COLO829 (cell line): ENCODE measurements around the gene PCGF2.

Experiments
- DNase-seq: peaks from one replicate; pipeline ENCODE4 v3.0.0; 2012; ENCODE audit warnings: low spot score

Gene PCGF2

DNA sequence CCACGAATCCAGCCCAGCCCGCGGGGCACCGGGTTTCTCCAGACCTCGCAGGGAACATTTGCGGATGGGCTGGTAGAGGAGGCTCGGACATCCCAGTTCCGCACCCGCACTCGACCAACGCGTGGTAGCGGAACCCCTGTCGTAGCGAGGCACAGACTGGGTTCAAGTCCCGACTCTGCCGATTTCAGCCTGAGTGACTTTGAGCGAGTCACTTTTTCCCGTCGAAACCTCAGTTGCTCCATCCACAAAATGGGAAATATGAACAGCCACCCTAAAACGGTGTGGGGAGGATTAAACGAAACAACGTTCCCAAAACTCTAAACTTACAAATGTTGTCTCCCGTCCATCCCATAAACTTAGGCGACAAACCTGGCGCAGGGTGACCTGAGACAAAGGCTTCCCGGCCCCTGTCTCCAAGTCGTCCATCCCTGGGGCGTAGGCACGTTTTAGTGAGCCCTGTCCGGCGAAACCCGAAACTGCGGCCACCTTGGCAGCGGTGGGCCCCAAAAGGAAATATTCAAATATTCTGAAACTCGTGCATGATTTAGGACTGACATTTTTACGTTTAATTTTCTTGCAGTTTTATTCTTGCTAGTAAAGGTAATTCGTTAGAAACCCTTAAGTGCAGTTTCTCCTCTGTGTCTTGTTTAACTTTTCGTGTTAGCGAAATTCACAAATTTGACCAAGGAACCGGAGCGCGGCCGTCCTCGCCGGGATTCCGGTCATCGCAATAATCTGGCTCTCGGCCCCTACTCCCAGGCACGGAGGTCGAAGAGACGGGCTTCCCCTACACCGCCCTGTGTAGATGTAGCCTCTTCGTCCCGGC lies 45.0 kb downstream of the PCGF2 start:
- no peak for DNase-seq

DNA sequence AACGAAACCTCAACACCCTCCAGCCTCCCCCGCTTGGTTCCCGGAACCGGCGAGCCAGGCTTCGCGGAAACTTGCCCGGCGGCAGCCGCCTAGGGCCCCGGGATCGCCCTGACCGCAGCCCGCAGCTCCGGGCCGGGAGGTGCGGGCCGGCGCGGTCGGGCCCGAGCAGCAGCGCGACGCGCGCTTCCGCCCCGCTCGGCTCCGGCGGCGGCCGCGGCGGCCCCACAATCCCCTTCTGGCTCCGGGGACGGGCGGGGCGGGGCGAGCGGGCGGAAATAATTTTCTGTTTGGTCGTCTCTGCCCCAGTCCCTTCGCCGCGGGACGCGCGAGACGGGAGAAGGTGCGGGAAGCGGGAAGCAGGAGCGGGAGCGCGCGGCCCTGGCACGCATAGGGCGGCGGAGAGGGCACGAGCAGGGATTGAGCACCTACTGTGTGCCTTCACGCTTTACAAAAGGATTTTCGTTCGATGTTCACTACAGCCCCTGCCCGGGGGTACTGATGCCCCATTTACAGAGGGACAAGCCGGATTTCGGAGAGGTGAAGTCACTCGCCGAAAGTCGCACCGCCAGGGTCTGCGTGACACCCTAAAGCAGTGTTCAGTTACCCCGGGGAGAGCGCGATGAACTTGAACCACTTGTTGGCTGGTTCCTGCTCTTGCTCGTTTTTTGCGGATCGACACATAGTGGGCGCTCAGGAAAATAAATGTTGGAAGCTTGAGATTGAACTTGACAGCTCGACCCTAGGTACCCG lies 45.8 kb downstream of the PCGF2 start:
- peak; percentile 81 for DNase-seq

DNA sequence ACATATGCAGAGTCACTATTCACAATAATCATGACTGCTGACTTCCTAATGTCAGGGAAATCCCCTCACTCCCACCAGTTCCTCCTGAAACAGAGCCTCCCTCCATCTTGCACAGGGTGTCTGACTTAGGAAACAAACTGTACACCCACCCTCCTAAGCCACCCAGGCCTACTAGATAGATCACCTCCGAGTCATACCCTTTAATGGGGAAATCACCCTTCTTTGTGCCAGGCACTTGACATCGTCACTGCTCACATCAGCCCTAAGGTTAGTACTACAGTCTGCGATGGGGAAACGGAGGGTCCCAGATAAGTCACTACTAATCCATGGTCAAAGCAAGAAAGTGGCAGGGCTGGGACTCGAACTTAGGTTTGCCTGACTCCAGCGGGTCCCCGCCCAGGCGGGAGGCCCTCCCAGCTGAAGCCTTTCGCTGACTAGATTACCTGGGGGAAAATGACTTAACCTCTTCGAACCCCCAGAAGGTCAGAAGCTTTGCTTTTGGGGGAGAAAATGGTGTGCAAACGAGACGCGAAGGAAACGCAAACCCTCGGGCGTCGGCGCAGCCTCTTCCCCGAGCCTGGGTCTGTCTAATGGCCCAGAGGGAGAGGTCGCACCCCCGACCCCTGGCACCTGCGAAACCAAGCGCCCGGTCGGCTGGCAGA lies 46.5 kb downstream of the PCGF2 start:
- no peak for DNase-seq

DNA sequence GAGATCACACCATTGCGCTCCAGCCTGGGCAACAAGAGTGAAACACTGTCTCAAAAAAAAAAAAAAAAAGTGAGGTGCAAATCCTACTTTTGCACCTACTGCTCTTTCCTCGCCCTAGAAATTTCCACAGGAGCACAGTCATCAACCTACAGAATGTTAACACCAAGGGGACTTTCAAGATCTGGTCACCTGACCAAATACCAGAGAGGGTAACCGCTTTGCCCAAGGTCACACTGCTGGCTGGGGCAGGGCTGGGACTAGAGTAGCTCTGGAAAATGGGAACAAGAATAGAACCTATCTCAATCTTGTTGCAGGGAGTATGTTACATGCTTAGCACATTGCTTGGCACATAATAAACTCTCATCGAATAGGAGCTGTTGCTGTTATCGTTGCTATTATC lies 49.4 kb downstream of the PCGF2 start:
- no peak for DNase-seq

DNA sequence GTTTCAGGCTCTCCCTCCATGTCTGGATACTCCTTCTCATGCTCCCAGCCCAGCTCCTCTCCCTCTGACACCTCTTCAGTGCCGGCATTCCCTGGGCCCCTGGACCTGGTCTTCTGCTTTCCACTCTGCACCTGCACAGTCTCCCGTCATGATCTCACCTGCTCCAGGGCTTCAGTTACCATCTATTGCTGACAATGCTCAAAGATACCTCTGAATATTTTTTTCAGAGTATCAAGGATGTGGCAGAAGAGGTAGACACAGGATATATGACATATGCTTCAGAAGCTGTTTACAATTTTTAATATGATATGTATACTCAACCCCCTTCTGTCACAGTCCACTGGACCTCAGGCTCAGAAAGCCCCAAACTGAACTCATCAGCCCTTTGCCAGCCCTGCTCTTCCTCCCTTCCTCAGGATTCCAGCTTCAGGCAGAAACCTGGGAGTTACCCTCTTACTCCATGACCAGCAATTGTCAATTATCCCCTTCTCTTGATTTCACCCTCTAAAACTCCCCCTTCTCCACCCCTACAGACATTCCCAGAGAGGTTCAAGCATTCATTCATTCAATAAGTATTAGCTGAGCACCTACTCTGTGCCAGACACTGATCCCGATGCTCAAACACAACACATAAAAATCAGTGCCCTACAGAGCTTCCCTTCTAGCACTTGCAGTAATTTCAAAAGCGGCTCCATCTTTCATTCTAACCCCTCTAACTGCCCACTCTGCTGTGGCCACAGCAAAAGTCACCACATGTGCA lies 50.9 kb downstream of the PCGF2 start:
- DNase-seq, result no peak

DNA sequence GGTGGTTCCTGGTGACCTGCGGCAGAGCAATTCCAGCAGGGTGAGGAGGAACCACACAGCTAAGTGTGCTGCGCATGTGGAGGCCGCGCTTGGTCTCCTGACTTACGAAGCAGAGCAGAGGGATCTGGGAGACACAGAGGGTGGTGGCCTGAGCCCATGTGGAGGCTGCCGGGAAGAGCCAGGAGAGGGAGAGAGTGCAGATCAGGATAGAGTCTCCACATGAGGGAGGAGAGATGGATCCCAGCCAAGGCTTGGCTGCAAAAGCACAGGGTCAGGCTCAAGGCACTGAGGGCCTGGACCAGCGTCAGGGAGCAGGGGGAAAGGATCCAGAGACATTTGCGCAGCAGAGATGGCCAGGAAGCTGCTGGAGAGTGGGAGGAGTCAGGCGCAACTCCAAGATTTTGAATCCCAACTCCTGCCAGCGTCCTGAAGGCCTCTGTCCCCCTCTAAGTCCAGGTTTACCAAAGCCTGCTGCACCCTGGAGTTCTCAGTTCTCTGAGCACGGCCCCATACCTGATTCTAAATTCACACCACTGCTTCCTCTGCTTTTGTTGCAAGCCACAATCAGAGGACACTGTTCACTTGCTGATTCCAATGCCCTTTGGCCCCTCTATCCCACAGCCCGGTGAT lies 54.3 kb downstream of the PCGF2 start:
- DNase-seq, result no peak

DNA sequence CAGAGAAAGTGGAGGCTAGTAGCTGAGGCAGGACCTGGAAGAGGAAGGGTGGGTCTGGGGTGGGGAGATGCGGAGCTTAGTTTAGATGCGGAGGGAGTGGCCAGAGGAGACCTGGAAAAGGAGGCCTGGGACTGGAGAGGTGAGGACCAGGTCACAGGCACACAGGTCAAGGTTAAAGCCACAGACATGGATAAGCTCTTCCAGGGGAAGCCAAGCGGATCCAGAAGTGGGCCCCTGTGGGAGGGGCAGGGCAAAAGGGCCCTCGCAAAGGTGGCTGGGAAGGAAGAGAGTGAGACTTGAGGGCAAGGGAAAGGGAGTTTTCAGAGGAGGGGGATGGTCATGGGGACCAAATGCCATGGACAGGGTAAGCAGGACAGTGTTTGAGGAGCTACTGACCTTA lies 57.0 kb downstream of the PCGF2 start:
- no peak for DNase-seq

DNA sequence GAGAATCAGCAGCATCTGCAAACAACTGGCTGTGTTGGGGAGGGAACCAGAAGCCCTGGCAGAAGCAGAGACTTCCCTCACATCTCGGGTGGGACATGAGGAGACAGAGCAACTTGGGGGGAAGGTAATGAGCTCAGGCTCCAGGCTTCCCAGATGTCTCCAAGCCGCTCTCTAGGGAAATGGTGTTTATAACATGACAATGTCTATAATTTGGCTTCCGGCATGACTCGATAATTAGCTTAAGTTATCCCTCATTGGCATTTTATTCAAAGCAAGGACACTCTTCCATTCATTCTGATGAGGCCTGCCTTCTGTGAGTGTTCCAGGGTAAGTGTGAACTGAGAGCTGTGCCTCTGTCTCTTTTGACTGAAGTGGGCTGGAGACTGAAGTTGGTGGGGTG lies 57.8 kb downstream of the PCGF2 start:
- DNase-seq, result no peak

DNA sequence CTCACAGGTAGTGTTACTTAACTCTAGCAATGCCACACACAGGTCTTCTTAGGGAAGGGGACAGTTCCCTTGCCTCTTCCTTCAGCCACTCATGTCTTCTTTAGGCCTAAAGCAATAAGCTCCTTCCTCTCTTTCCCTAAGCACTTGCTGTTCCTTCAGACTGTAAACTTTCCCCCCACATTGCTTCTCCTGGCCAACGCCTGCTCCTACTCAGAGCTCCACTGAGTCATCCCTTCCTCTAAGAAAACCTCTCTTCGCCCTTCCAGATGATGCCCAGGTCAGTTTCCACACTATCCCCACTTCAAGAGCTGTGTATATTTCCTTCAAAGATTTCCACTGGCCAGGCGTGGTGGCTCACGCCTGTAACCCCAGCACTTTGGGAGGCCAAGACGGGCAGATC lies 60.9 kb downstream of the PCGF2 start:
- no peak for DNase-seq

DNA sequence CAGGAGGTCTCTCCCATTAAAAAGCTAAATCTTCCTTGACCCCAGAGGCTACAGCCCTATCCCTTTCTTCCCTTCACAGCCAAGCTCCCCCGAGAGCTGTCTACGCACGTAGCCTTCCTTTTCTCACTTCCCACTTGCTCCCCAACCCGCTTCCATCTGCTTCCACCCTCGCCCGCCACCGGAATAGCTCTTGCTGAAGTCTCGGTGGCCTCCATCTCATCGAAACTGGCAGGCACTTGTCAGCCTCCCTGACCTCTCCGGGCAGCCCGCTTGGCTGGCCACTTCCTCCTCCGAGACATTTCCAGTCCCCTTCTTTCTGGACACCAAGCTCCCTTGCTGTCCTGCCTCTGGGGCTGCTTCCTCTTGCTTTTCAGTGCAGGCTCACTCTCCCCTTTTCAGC lies 62.6 kb downstream of the PCGF2 start:
- no peak for DNase-seq
